HG03571 (cell line): ENCODE data around the gene RAB21.
"Not testable (repeated sequence)": the region's sequence is repeated elsewhere in the genome, so short reads cannot be mapped to it uniquely, and the experiment has no call there.

Experiments used
- ATAC-seq: cut with Tn5 transposase; IDR thresholded peaks from one replicate; pipeline ENCODE4 v1.9.1; 2021; ENCODE audit not compliant: unreplicated experiment

Gene RAB21

DNA sequence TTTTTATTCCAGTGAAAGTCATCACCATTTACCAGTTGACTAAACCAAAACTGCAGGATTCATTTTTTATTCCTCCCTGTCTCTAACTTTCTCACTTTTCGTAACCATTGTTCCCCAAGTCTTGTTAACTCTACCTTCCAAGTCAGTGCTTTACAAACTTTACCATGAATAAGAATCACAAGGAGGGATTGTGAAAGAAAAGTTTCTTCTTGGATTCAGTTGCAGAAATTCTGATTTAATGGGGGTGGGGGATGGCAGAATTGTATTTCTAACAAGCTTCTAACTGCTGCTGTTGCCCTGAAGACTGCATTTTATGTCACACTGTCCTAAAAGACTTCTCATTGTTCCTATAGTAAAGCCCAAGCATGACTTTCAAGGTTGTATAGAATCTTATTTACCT, 5.0 kb upstream of the RAB21 start:
- no peak for ATAC-seq

DNA sequence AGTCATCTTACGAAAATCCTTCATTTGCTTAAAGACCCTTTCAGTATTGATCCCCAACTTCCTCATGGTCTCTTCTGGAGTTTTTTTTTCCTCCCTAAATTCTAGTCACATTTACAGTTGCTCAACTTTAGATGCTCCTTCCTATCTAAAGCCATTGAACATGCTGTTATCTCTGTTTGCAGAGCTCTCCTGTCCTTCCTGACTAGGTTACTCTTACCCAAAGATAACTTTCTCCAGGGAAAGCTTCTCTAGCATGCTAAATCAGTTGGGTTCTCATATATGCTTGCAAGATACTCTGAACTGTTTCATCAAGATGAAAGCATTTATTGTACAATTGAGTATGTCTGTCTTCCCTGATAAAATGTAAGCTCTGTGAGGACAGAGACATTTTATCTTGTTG, 1.8 kb upstream of the RAB21 start:
- ATAC-seq = no peak

DNA sequence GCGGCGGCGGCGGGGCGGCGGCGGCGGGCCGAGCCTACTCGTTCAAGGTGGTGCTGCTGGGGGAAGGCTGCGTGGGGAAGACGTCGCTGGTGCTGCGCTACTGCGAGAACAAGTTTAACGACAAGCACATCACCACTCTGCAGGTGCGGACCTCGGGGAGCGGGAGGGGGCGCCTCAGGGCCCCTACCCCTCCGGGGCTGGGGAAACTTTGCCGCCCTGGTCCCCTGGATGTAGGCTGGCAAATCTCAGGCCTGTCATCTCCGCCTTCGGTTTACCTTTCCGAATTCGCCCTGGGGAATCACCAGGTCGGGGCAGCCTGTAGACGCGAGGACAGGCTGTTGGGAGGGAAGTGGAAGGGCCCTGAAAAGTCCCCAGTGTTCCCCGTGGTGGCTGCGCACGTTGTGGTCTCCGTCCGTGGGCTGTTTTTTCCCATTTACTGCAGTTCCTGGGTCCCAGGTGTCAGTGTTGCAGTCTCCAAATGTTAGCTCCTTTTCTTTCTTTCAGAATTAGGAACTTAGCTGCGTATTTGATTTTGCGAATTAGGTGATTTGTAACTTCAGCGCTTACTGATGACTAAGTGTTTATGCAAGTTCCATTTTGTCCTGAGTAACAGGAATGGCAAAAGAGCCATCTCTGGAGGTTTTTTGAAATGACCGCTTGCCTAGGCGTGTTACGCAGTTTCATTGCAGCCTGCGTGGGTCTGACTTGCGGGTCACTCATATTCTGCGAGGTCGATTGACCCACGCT, 656 bp downstream of the RAB21 start:
- peak; percentile 48 for ATAC-seq

DNA sequence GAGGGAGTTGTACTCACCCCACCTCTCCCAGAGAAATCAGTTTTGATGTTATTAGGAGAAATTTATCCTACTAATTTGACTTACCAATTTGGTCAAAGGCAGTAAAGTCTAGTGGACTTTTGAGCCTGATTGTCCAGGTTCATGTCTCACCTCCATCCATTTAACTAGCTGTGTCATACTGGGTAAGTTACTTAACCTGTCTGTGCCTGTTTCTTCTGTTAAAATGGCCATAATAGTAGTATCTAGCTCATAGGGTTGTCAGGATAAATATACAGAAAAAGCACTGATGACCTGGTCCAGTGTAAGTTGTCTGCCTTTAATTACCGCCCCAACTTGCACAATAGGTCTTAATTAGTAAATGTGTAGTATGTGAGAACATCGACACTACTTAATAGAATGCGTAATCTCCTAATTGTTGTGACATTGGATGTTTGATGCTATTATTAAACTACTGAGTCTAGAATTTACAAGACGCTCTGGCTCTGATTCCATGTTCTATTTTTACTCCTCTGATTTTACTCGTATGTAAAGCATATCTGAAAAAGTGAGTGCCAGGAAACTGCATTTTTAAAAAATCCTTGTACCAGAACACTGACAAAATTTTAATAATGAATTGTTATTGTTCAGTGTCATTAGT, 1.5 kb downstream of the RAB21 start:
- no peak for ATAC-seq

DNA sequence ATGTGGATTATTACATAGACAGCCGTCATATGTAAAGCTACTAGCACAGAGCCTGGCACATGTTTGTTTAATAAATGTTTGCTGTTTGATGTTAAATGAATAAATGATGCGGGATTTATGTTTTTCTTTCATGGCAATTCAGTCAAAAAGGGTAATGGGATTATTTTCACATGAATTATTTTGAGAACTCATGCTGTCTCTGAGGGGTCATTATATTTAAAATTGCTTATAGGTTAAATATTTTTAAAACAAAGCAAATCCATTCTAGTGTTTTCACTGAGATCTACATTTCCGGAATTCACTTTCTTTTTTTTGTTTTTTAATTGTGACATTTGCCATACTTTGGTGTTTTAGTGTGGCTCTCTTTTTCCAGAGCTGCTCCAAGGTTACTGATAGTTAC, 5.3 kb downstream of the RAB21 start:
- ATAC-seq = no peak

DNA sequence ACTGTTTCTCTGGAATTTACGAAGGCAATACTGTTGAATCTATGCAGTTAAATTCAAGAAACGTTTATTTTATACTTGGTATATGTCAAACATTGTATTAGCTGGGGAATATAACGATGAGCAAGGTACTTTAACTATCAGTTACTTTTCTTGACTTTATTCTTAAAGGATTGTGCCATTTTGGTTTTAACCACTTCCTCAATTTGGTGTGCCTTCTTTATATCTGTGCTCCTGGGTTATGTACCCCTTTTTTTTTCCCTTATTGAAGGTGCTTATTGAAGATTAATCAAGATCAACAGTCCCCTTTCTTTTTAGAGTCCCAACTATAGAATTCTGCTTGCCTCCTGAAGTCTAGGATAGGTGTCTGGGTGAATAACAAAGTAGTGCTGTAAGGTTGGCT, 5.8 kb downstream of the RAB21 start:
- ATAC-seq = no peak

DNA sequence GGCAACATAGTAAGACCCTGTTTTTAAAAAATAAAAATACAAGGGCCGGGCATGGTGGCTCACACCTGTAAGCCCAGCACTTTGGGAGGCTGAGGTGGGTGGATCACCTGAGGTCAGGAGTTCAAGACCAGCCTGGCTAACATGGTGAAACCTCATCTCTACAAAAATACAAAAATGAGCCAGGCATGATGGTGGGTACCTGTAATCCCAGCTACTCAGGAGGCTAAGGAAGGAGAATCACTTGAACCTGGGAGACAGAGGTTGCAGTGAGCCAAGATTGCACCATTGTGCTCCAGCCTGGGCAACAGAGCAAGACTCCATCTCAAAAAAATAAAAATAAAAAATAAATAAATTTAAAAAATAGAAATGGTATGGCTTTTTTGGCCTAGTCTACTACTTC, 6.7 kb downstream of the RAB21 start:
- not testable (repeated sequence) for ATAC-seq

DNA sequence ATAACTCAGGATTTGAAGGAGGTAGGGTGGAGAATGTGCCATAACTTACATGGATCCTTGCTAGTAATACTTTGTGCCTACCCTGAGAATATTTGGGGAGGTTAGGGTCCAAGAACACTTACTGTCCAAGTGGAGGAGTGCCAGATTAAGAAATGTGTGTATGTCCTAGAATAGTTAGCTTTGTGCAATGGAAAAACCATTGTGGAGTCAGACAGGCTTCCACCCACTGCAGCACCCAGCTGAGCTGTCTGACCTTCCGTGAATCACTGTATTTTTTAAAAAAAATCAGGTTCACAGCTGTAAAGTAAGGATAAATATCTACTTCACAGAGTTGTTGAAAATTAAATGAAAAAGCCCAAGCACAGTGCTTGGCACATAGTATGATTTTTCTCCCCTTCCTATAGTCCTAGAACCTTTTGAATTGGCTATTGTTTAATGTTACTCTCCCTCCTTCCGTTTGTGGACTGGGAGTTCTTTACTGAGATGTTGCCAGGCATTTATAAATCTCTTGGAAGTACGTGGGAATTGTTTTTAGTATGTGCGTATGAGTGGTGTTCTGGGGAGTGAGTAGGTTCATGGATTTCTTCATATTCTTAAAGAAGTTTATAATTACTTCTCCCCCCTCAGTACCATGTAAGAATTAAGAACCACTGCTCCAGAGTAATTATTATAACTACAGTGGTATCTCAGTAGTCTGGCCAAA, 9.2 kb downstream of the RAB21 start:
- ATAC-seq = no peak

DNA sequence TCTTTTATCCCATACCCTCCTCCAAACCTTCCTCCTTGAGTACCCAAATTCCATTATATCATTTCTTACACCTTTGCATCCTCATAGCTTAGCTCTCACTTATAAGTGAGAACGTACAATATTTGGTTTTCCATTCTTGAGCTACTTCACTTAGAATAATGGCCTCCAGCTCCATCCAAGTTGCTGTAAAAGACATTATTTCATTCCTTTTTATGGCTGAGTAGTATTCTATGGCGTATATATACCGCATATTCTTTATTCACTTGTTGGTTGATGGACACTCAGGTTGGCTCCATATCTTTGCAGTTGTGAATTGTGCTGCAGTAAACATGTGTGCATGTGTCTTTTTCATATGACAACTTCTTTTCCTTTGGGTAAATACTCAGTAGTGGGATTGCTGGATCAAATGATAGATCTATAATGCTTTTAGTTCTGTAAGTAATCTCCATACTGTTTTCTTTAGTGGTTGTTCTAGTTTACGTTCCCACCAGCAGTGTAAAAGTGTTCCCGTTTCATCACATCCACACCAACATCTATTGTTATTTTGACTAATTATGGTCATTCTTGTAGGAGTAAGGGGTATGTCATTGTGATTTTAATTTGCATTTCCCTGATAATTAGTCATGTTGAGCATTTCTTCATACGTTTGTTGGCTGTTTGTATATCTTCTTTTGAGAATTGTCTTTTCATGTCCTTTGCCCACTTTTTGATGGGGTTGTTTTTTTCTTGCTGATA, 10.1 kb downstream of the RAB21 start:
- ATAC-seq = no peak

DNA sequence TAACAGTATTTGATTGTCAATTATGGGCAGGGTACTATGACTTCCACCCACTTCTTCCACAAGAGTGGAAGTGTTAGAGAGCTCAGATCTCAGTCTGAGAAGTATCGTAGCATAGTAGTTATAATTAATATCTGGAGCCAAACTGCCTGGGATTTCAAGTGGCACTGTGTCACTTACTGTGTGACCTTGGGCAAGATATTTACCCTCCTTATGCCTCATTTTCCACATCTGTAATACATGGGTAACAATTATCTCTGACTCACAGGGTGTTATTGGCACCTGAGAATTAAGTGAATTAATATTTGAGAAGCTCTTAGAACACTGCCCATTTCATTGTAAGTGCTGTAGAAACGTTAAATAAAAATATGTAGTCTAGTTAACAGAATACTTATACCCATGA, 11.5 kb downstream of the RAB21 start:
- no peak for ATAC-seq

DNA sequence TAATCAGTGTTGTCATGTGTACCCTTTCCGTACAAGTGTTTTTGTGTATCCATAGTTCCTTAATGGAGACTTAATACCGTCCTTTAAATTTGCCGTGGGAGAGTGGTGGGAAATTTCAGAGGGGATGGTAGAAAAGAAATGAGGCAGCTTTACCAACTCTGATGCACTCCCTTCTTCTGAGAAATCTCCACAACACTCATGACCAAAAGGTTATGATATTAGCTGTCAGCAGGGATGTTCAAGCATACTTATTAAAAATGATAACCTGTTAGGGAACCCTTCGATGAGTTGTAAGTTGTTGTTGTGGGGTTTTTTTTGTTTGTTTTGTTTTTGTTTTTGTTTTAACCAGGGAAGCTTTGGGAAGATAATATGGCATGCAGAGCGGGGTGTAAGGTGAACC, 12.5 kb downstream of the RAB21 start:
- ATAC-seq = no peak

DNA sequence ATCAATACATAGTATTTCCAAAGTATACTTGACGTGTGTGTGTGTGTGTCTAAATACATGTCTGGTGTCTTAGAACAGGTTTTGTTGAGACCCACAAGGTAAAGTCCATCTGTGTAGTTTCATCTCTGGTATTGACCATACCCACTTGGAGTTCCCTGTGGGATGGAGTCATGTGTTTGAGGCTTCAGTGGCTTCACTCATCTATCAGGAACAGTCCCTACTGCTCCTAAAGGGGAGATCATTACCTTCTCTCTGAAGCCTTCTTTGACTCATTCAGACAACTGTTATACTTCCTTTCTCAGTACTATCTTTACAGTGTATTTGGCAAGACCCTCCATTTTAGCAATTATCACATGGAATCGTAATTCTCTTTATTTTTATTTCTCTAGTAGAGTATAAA, 14.2 kb downstream of the RAB21 start:
- no peak for ATAC-seq

DNA sequence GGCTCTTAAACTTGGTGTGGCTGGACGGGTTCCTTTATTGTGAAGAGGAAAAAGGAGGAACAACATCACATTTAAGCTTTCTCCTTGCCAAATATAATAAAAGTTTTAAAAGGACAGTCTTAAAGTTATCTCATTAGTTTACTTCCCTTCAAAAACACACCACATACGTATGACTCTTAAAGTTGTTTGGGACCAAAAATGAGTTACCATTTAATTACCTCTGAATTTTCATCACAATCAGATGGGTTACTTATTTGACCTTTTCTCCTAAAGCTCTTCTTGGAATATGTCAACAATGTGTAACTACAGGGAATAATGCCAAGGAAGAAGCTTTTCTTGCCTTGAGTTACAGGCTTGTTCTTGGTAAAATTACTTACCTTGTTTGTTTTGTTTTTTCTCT, 16.4 kb downstream of the RAB21 start:
- no peak for ATAC-seq

DNA sequence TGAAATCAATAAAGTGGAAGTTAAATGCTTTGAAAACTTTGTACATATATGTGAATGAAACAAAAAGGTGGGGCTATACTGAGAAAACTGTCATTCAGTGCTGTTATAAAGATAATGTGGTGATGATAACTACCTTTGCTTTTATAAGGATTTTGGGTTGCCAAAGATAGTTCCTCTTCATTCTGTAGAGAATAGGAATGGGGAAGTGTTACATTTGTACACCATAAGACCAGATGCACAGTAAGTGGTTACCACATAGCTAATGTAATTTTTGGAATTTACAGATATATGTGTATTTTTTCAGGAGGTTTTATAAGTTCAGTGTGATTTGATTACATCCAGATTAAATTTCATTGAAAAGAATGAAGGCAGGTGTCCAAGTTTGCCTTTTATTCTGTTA, 18.1 kb downstream of the RAB21 start:
- no peak for ATAC-seq

DNA sequence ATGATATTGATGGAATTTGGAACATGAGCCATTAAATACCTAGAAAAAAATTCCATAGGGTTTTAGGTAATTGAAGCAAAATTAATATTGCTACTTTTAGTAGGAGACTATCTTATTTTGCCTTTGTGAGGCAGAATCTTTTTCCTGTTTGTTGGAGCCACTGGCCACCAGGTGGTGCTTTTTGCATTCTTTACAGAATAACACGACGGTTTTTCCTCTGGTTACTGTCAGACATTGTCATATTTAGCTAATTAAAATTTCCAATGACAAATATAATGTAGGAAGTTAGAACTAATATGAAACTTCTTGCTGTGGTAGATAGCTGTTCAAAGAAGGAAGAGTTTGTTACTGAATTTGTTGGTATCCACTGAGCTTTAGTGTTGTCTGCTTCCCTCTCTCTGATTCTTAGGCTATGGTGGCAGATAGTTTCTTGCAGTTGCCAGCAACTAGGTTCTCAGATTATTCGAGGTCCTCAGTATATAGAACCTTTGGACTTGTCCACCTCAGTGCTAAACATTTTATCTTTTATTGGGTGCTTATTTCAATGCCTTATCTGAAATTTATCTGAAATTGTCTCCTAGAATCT, 25.7 kb downstream of the RAB21 start:
- ATAC-seq = peak; percentile 41

DNA sequence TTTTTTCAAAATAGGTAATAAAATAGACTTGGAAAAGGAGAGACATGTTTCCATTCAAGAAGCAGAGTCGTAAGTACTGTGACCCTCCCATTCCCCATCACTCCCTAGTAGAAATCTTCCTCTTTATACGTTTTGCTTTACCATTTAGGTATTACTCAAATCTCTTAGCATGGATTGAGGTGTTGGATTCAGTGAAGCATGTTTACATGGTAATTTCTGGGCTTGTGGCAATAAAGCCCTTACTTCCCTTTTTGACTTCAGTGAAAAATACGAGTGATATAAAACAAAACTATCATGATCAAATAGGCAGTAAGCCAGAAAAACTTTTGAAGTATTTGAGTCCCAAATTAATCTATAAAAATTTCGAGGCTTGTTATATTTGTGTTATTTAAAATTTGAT, 27.4 kb downstream of the RAB21 start:
- ATAC-seq = peak; percentile 56

DNA sequence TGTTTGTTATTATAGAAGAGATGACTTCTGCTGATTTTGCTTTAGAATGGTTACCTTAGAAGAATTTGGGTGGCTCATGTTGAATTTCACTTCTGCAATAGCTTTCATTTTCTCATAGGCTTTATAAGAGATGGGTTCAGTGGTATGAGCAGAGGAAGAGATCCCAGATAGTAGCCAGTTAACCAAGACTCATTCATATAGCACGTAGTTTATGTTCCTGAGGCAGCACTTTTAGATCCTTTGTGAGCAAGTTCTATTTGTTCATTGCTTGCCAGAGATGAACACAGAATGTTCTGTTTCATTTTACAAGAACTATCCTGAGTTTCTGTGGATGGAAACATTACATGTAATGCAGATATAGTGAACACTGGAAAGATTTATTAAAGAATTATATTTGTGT, 32.2 kb downstream of the RAB21 start:
- ATAC-seq = no peak

DNA sequence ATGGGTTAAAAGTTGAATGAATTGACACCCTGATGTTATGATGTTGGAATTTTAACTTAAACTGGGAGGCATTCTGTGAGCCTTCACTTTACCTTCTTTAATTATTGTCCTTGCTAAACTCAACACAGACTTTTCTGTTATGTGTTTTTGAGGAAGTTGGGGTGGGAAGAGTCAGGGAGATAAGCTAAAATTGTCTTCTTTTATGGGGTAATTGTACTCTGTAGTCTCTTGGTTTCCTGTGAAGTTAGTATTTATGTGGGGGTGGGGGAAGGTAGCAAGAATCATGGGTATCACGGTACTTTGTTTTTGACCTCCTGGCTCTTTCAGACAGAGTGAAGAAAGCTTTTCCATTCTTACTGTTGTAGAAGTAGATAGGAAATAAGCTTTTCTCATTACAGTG, 32.9 kb downstream of the RAB21 start:
- no peak for ATAC-seq

DNA sequence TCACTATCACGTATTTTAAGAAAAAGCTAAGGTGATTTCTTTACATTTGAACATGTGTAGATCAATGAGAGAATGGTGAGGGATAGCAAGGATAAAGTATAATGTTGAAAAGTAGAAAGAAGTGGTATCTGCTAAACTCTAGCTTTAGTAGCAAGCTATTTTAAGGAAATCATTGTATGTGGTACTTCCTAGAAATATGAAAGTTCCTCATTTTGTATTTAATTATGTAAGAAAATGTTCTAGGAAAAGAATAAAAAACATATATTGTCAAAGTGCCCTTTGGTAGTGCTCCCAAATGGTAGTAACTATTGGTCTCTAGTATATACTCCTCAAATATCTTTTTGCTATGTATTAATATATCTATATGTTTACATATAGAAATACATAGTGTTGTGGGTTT, 35.7 kb downstream of the RAB21 start:
- ATAC-seq = no peak

DNA sequence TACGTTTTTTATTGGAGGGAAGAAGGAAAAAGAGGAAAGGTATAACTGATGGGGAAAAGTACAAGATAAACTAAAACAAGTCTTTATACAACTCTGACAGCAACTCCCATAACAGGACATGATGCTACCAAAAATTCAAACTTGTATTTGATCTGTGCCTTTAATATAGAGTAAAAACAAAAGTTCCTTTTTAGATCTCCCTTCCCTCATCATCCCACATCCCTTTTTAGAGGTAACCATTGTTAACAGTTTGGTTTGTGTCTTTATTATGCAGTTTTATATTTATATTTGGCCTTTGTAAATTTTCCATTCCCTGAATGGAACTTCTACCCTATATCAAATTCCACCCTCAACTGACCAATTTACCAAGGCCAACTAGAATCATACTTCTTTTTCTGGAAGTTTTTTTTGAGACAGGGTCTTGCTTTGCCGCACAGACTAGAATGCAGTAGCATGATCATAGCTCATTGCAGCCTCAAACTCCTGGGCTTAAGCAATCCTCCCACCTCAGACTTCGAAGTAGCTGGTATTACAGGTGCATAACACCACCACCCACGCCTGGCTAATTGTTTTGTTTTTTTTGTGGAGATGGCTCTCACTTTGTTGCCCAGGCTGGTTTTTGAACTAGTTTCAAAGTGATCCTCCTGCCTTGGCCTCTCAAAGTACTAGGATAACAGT, 36.9 kb downstream of the RAB21 start:
- ATAC-seq = no peak

DNA sequence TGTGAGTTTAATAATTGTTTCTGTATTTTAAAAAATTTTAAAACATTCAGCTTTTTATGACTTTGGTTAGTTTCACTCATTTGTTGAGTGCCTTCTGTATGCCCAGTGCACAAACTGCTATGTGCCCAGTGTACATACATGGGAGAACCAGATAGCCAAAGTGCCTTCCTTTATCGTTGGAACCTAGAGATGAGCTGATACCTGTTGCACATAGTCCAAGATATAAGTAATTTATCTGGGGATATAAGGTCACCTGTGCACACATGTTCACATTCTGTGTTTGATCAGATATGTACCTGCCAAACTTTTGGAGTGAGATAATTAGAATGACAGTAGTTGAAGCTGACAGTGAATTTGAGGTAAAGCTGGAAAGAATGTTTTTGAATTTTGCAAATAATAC, 37.9 kb downstream of the RAB21 start:
- ATAC-seq = no peak
